A172 (cell line): Measurements from ENCODE around the gene FAM3B. TPM values are rescaled to one million over a fixed set of nuclear protein-coding genes. Genes with fewer than 3 reads are reported as not detected.

Experiments
- DNase-seq: peaks from one replicate; pipeline ENCODE4 v3.0.0-alpha.2; 2015; ENCODE audit warnings: low spot score
- total RNA-seq: library from RNA; depleted of rRNA; stranded (reverse); fragments of >200 nt; shearing (Covaris generic); gene quantifications from 2 replicates; pipeline ENCODE4 v1.2.3, GENCODE V29; 2014

Gene FAM3B
- total RNA-seq, 1 experiment from 2014 or later = not detected

DNA sequence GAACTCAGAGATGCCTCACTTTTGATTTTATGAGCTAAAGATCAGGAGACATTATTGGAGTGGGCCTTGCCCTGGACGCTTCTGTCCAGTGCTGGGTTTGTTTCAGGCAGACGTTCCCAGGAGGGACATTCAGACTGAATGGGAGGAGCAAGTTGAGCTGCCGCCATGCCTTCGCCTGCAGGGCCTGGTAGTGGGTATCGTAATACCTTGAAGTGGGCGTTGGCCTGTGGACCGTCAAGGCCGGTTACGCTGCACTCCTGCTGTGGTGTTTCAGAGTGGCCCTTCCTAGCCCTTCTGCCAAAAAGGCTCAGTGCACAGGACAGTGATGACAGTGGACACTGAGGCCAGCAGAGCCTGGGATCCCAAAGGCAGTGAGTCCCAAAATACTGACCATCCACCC is 1.6 kb downstream of the FAM3B start:
- DNase-seq = no peak

DNA sequence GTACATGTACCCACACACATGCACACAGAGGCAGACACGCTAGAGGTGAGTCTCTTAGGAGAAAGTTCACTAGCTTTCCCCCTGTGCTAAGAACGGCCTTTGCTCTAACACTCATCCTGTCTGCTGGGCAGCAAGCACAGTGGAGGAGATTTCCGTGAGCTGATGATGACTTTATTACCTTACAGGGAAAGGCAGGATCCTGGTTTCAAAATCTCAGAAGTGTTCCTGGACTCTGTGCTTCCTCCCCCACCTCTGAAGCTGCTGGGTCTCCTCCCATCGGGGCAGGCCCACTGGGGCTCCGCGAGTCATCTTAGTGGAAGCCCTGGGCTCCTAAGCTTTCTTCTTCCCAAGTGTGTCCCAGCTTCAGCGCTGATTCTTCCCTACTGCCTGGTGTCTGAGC is 2.7 kb downstream of the FAM3B start:
- DNase-seq = peak; percentile 13

DNA sequence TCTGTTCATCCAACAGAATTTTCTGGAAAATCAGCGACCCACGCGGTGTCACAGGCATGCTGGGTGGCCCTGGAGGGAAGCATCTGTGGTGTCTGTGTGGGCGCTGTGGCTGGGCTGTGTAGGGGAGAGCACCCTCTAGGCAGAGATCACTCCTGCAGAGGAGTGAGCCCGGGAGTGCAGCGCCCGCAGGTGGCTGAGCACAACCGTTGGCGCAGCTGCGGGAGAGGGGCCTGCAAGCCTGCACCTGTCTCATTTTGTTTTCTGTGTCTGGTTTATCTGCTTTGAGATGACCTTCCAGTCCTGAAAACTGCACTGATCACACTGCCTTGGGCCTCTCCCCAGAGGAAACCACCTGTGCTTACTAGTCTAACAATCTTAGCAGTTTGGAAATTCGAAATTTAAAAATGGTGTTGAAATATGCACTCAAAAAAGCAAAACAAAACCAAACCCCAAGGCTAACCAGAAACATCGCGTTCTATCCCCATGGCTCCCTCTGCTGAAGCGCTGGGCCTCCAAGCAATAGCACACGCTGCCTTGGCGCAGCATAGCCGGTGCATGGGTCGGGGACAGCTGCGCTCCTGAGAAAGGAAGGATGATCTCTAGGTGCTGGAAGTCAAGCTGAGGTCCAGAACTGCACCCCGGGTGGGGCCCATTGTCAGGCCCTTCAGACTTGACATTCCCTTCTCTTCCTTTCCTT is 4.8 kb downstream of the FAM3B start:
- no peak for DNase-seq

DNA sequence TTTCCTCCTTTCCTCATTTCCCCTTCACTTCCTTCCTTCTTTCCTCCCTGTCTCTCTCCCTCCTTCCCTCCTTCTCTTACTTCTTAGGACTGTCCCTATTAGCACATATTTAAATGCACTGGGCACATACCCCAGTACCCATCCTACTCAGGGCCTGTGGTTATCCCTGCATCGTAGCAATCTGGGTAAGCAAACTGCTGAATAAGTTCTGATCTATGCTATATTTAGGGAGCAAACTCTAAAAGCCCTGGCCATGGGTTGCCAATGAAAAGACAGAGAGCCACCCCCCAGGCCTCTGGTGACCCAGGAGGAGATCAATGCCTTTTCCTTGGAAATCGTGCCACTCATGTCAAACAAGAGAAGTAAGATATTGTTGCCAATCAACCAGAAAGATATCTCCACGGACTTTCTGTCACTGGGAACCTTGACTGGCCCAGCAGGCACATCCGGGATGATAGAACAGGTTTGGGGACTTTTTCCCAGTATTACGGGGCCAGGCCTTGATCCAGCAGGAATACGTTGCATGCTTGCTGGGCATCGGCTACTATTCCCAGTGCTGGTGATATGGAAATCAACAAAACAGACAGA is 5.4 kb downstream of the FAM3B start:
- no peak for DNase-seq

DNA sequence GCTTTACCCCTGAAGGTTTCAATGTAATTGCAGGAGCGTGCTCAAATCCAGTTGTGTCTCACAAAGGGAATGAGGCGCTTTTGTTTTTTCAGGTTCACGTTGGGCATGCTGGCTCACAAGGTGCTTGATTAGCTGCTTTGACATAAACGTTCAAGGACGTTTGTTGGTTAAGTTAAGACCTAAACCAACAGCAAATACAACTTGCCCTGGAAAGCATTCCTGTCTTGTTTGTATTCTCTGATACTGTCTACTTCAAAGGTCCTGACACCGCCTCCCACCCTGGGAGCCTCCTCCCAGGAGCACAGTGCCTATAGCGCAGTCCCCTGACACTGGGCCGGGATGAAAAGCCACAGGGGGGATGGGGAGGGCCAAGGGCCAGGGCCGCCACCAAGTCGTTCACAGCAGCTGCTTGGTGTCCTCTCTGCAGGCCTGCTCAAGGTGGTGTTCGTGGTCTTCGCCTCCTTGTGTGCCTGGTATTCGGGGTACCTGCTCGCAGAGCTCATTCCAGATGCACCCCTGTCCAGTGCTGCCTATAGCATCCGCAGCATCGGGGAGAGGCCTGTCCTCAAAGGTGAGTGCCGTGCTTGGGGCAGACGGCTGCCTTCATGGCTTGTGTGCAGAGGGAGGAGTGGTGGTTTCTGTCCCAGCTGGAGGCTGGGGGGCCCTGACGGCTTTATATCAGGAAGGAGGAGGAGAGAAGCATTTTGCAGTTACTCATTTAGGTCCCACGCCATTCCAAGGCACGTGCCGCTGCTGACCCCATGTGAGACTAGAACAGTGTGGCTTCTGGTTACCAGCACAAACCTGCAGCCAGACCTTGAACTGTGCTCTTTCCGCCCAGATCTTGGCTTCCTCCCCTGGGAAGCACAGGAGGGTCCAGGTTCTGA is 6.1 kb downstream of the FAM3B start:
- DNase-seq = no peak

DNA sequence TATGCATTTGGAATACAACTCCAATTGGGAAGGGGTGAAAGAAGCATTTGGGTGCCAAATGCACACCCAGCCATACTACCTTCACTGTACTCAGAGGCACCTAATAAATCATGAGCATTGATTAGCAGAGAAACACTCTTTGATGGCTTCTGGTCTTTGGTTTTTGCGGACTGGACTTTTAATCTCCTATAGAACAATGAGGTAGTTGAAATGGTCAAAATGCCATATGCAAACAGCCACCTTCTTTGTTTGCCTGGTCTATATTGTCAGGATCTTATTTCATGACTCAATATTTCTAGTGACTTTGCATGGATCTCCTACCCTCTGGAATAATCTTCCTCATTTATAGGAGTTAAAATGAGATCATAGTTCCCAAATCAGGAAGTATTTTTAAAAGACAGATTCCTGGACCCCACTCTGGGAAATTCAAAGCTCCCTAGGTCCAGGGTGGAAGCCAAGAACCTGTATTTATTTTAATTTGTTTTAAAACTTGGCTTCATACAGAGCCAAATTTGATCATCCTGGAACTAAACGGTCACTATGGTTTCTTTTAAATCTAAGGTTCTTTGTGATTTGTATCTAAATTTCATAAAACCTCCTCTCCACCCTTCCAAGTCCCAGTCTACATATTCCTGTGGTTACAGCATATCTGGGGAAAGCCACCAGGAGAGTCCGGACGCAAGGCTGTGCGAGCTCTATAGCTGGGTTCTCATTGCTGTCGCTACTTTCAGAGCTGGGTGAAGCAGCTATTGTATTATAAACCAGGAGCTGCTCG is 8.7 kb downstream of the FAM3B start:
- no peak for DNase-seq

DNA sequence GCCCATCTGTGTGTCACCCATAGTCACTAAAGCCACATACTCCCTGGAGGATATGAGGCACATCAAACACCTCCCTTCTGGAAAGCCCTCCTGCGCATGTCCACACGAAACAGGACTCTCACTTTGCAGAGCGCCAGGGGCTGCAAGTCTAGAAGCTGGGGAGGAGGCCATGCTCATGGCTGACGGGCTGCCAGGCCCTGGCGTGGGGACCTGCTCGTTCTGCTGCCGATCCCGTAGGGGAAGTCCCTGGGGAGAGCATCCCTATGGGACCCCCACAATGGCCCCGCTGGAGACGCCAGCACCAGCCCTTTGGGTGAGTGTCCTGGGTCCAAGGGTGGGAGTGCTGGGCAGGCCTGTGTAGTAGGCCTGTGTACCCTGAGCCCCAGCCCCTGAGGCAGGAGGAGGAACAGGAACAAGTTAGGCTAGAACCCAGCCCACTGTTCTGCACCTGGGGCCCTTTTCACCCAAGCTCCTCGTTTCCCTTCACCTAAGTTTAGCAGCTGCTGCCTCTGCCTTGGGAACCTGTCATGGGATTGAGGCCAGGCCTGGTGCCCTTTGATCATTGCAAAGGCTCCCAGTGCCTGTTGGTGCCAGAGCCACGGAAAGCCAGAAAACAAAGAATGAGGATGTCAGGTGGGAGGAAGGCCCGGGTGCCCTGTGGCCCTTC is 9.9 kb downstream of the FAM3B start:
- DNase-seq = no peak

DNA sequence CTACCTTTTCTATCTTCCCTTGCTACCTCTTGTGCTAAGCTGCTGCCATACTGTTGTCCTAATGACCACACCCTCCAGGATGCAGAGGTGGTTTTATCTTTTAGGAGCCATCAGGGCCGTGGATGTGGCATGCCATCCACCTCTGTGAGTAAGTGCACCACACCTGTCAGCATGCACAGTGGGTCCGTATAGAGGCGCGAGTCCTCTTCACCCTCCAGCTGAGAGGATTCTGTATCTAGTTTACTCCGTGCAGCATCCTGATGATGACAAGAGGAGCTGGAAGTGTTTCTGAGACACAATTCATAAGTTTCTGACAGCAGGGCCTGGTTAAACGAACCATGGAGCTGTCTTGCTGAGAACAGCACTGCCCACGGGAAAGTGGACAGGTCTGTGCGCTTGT is 11.2 kb downstream of the FAM3B start:
- no peak for DNase-seq

DNA sequence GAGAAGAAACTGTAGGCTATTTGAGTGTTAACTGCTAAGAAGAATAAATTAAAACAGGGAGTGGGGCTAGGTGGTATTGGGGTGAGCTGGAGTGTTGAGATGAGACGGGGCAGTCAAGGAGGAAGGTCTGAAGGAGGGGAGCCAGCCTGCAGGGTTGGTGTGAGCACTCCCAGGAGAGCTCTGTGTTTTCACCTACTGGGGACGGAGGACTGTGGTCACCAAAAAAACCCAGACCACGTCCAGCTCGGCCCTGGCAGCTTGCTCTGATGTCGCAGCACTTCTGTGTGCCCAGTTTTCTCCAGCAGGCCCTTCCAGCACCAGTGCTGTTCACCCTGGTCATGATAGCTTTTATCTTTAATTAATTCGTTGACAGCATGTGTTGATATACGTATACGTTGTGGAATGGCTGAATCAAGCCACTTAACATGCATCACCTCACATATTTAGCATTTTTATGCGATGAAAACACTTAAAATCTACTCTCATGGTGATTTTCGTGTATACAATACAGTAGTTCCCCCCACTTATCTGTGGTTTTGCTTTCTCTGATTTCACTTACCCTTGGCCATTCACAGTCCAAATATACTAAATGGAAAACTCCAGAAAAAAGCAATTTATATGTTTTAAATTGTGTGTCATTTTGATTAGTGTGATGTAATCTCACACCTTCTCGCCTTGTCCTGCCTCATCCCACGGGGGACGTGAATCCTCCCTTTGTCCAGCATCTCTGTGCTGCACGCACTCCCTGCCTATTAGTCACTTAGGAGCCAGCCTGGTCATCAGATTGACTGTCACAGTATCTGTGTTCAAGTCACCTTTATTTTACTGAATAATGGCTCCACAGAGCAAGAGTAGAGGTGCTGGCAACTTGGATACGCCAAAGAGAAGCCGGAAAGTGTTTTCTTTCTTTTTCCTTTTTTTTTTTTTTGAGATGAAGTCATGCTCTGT is 12.3 kb downstream of the FAM3B start:
- peak; percentile 87 for DNase-seq

DNA sequence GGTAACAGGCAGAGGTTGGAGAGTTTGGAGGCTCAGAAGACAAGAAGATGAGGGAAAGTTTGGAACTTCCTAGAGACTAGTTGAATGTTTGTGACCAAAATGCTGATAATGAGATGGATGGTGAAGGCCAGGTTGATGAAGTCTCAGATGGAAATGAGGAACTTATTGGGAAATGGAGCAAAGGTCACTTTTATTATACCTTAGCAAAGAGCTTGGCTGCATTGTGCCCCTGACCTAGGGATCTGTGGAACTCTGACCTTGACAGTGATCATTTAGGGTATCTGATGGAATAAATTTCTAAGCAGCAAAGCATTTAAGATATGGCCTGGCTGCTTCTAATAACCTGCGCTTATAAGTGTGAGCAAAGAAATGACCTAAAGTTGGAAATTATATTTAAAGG is 17.2 kb downstream of the FAM3B start:
- no peak for DNase-seq

DNA sequence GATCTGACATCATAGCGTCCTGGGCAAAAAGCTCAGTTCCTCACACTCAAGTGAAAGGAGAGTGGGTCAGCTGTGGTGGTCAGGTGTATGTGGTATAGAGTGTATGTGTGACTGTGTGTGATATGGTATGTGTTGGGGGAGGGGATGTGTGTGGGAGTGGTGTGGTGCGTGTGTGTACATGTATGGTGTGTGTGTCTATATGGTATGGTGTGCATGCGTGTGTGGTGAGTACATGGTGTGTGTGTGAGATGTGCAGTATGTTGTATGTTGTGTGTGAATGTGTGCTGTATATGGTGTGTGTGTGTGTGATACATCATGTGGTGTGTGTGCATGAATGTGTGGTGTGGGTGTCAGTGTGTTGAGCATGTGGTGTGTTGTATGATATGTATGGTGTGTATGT is 20.9 kb downstream of the FAM3B start:
- DNase-seq = no peak

DNA sequence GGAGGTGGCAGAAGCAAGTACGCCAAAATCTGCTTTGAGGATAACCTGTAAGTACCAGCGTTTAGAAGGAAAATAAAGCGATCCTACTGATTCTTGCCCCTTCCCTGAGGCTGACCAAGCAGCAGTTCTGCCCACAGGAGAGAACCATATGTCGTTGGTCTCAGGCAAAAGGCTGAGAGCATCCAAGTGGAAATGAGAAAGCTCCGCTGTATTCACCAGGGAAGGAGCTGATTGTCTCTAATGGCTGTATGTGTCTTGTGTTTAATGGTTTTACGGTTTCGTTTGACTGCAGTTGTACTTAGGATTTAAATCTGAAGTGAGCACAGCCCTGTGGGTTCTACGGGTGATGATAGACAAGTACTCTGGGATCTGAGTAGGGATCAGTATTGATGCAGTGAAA is 21.9 kb downstream of the FAM3B start:
- DNase-seq = no peak

DNA sequence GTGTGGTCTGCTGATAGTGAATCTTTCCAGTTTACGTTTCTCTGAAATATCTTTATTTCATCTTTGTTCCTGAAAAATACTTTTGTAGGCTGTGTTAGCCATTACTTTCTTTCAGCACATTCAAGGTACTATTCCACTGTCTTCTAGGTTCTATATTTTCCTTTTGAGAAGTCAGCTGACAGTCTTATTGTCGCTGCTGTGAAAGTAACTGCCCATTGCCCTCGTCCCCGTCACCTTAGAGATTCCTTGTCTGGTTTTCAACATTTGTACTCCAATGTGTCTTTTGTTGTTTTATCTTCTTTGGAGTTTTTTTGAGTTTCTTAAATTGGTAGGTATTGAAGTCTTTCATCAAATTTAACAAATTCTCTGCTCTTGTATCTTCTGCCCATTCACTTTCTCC is 25.4 kb downstream of the FAM3B start:
- no peak for DNase-seq

DNA sequence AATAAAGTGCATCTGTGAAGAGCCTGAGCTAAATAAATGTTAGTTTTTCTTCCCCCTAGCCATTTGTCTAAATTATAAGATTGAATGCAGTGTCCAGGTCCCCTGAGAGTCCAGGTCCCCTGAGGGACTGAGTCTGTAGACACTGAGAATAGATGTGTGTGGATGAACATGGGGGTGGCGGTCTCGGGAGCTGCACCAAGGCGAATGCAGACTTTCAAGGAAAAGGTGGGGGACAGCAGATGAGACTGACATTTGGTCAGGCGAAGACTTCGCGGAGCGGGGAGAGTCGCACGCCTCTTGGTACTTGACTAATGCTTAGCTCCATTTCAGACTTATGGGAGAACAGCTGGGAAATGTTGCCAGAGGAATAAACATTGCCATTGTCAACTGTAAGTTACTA is 27.5 kb downstream of the FAM3B start:
- DNase-seq = no peak

DNA sequence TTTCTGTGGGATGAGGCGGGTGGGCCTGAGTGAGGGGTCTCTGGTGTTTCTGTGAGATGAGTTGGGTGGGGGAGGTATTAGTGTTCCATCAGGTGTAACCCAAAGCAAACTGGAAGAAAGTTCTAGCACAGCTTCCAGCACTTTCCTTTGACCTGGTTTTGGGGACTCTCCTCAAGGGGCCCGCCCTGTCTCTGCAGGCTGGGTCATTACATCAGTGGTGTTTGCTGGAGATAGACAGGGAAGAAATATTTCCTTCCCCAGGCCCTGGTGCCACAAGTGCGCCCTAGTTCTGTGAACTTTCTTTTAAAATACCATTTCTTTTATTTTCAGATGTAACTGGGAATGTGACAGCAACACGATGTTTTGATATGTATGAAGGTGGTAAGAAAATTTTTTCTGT is 28.8 kb downstream of the FAM3B start:
- no peak for DNase-seq

DNA sequence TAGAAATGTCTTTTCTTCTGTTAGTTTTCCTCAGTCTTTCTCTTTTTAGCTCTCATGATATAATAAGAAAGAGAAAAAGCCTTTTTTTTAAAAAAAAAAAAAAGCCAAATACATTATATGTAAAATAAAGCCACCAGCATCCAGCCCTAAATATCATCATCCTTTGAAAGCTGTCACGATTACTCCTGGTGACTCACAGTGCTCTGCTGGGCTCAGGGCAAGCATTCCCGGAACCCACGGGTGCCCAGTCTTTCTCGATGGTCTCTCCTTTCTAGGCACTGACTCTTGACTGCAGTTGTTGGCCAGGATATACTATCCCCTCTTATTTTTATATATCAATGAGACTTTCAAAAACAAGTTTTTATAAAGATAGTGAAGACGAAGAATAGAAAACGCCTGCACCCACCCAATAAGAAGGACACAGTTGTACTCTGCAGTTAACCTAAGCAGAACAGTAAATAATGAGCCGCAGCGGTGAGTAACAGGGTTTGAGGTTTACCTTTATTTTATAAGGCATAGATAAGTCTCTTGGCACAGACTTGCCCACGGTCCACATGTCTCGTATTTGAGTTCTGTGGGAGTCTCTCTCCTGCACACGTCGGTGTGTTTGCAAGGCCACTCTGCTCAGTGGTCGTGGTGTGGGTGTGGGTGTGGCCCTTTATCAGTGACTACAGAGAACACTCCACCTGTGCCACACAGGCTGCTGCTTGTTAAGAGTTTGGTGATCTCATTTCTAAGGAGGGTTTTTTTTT is 29.5 kb downstream of the FAM3B start:
- DNase-seq = peak; percentile 61

DNA sequence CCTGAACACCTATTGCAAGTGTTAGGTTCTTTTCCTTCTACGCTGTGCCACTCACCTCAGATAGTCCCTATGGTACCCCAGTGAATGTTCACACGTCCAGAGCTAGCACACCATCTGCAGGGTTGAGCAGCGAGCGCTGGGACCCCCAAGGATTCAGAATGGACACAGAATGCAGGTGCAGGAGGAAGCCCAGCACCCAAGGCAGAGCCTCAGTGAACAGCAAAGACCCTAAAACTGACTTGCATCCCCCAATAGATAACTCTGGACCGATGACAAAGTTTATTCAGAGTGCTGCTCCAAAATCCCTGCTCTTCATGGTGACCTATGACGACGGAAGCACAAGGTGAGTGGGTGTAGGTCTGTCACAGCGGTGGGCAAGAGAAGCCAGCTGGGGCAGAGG is 30.2 kb downstream of the FAM3B start:
- DNase-seq = no peak

DNA sequence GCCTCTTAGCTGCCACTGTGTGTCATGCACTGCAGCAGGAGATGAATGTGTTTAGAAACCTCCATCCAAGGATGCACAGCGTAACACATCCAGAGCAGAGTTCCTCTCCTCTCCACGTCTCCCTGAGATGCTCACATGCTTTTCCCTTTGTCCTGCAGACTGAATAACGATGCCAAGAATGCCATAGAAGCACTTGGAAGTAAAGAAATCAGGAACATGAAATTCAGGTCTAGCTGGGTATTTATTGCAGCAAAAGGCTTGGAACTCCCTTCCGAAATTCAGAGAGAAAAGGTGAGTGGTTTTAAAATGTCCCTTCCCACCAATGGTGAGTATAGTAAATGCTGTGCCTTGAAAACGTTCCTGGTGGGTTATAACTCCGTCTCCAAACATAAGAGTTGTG is 31.8 kb downstream of the FAM3B start:
- no peak for DNase-seq

DNA sequence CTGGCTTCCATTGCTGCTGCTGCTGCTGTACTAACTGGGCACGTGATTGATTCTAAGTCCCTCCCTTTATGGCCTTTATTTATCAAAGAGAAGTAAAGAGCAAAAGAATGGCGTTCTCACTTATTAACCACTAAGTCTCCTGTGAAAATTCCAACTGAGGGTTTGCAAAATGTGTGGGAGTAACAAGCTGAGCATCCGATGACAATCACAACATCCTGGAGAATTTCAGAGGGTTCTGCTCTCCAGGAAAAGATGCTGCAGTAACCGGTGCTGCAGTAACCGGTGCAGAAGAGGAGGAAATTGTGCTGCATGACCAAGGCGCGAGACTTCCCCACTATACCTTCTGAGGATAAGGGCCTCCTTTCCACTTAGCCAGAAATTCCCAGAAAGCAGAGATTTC is 32.5 kb downstream of the FAM3B start:
- no peak for DNase-seq
